Measurements from ENCODE around the gene CTRL. TPM values are rescaled to one million over a fixed set of nuclear protein-coding genes. Genes with fewer than 3 reads are reported as not detected.

Gene CTRL
- total and polyA plus RNA-seq, 4 donors, result 0.09 to 5.0 (median 0.30) TPM

DNA sequence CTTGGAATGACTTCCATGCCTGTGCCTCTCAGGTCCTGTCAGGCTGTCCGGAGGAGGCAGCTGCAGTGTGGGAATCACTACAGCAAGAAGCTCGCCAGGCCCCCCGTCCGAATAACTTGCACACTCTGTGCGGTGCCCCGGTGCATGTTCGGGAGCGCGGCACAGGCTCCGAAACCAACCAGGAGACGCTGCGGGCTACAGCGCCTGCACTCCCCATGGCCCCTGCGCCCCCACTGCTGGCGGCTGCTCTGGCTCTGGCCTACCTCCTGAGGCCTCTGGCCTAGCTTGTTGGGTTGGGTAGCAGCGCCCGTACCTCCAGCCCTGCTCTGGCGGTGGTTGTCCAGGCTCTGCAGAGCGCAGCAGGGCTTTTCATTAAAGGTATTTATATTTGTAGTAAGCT is 45.7 kb downstream of the CTRL start:
- H3K9me3 ChIP-seq (ENCODE audit: control insufficient read depth in 4 of 4, low read length in 3 of 4), result no peaks in the 10 kb centered on the region
- 97% methylated on average over 19 of the region's 19 CpGs for WGBS
- no peak overlapping the region for H3K27ac ChIP-seq (ENCODE audit: low read depth in 1 of 2, low read length in 2 of 2)
- H3K27me3 ChIP-seq (ENCODE audit: control insufficient read depth in 4 of 4, insufficient read depth in 4 of 4, low read length in 3 of 4), result no peaks in the 10 kb centered on the region
- no peak overlapping the region for H3K4me3 ChIP-seq (ENCODE audit: low read depth in 1 of 3, low read length in 3 of 3)
- H3K4me1 ChIP-seq (ENCODE audit: control insufficient read depth in 4 of 4, insufficient read depth in 4 of 4, low read length in 3 of 4), result peaks cover 0 to 21% (median 9%) of the 10 kb centered on the region in 4 donors
- TF ChIP-seq, protein P1, sequence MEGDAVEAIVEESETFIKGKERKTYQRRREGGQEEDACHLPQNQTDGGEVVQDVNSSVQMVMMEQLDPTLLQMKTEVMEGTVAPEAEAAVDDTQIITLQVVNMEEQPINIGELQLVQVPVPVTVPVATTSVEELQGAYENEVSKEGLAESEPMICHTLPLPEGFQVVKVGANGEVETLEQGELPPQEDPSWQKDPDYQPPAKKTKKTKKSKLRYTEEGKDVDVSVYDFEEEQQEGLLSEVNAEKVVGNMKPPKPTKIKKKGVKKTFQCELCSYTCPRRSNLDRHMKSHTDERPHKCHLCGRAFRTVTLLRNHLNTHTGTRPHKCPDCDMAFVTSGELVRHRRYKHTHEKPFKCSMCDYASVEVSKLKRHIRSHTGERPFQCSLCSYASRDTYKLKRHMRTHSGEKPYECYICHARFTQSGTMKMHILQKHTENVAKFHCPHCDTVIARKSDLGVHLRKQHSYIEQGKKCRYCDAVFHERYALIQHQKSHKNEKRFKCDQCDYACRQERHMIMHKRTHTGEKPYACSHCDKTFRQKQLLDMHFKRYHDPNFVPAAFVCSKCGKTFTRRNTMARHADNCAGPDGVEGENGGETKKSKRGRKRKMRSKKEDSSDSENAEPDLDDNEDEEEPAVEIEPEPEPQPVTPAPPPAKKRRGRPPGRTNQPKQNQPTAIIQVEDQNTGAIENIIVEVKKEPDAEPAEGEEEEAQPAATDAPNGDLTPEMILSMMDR (IDR thresholded peaks at IDR 0.05; ENCODE audit: low read depth, low read length, missing input control), result no peak
- no peak for TF ChIP-seq NR2F2 (IDR thresholded peaks at IDR 0.05)
- TF ChIP-seq SP1 (IDR thresholded peaks at IDR 0.05), result no peak
- no peak for TF ChIP-seq ZBTB33 (IDR thresholded peaks at IDR 0.05)
- no peak for TF ChIP-seq HNF4A (conservative IDR thresholded peaks at IDR 0.05)
- TF ChIP-seq, protein P2, sequence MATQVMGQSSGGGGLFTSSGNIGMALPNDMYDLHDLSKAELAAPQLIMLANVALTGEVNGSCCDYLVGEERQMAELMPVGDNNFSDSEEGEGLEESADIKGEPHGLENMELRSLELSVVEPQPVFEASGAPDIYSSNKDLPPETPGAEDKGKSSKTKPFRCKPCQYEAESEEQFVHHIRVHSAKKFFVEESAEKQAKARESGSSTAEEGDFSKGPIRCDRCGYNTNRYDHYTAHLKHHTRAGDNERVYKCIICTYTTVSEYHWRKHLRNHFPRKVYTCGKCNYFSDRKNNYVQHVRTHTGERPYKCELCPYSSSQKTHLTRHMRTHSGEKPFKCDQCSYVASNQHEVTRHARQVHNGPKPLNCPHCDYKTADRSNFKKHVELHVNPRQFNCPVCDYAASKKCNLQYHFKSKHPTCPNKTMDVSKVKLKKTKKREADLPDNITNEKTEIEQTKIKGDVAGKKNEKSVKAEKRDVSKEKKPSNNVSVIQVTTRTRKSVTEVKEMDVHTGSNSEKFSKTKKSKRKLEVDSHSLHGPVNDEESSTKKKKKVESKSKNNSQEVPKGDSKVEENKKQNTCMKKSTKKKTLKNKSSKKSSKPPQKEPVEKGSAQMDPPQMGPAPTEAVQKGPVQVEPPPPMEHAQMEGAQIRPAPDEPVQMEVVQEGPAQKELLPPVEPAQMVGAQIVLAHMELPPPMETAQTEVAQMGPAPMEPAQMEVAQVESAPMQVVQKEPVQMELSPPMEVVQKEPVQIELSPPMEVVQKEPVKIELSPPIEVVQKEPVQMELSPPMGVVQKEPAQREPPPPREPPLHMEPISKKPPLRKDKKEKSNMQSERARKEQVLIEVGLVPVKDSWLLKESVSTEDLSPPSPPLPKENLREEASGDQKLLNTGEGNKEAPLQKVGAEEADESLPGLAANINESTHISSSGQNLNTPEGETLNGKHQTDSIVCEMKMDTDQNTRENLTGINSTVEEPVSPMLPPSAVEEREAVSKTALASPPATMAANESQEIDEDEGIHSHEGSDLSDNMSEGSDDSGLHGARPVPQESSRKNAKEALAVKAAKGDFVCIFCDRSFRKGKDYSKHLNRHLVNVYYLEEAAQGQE (IDR thresholded peaks at IDR 0.05), result no peak
- no peak for TF ChIP-seq YY1 (IDR thresholded peaks at IDR 0.05)
- TF ChIP-seq, protein P3, sequence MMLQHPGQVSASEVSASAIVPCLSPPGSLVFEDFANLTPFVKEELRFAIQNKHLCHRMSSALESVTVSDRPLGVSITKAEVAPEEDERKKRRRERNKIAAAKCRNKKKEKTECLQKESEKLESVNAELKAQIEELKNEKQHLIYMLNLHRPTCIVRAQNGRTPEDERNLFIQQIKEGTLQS (IDR thresholded peaks at IDR 0.05), result no peak
- no peak for TF ChIP-seq MAX (IDR thresholded peaks at IDR 0.05)
- no peak for DNase-seq (ENCODE audit: low spot score)
- H3K9ac ChIP-seq (ENCODE audit: low read depth in 1 of 2, low read length in 2 of 2), result no peak overlapping the region
- H3K36me3 ChIP-seq (ENCODE audit: control insufficient read depth in 4 of 4, insufficient read depth in 3 of 4, low read depth in 1 of 4, low read length in 3 of 4), result peaks cover 9 to 30% (median 18%) of the 10 kb centered on the region in 4 donors

DNA sequence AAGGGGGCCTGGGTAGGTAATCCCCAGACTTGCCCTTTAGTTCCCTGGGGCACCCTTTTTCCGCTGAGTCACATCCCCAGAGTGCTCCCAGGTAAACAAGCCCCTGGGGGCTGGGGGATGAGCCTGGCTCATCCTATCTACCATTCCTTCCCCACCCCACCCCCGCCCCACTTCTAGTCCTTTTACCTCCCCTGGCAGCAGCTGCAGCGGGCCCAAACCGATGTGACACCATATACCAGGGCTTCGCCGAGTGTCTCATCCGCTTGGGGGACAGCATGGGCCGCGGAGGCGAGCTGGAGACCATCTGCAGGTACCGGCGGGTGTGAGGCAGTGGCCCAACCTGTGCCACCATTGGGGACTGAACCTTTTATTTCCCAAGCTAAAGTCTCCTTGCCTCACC is 46.1 kb downstream of the CTRL start:
- Histone ChIP-seq H3K9ac (ENCODE audit: low read depth in 1 of 2, low read length in 2 of 2) (no peak overlapping the region), H3K27me3 (ENCODE audit: control insufficient read depth in 4 of 4, insufficient read depth in 4 of 4, low read length in 3 of 4) (no peaks in the 10 kb centered on the region), H3K4me3 (ENCODE audit: low read depth in 1 of 3, low read length in 3 of 3) (no peak overlapping the region), H3K4me1 (ENCODE audit: control insufficient read depth in 4 of 4, insufficient read depth in 4 of 4, low read length in 3 of 4) (peaks cover 0 to 21% (median 9%) of the 10 kb centered on the region in 4 donors), H3K36me3 (ENCODE audit: control insufficient read depth in 4 of 4, insufficient read depth in 3 of 4, low read depth in 1 of 4, low read length in 3 of 4) (peaks cover 12 to 35% (median 22%) of the 10 kb centered on the region in 4 donors), H3K27ac (ENCODE audit: low read depth in 1 of 2, low read length in 2 of 2) (no peak overlapping the region), H3K9me3 (ENCODE audit: control insufficient read depth in 4 of 4, low read length in 3 of 4) (no peaks in the 10 kb centered on the region)
- WGBS, result 95% methylated on average over 12 of the region's 12 CpGs
- no peak for DNase-seq (ENCODE audit: low spot score)
- TF ChIP-seq TAF1 (conservative IDR thresholded peaks at IDR 0.05) (no peak), SP1 (IDR thresholded peaks at IDR 0.05) (no peak), FOXA2 (IDR thresholded peaks at IDR 0.05) (no peak), FOXA1 (IDR thresholded peaks at IDR 0.05) (no peak), RXRA (IDR thresholded peaks at IDR 0.05) (no peak), JUND (IDR thresholded peaks at IDR 0.05) (no peak)
- TF ChIP-seq, protein P2 (IDR thresholded peaks at IDR 0.05), result no peak
